ENCODE data around the gene TLR6. TPM values are rescaled to one million over a fixed set of nuclear protein-coding genes. Genes with fewer than 3 reads are reported as not detected.
A peak's percentile ranks its signal among the peaks of the same experiment; 100 is the strongest.
"Not testable (repeated sequence)": the region's sequence is repeated elsewhere in the genome, so short reads cannot be mapped to it uniquely, and the experiment has no call there.

Gene TLR6
- total and polyA plus RNA-seq, 3 experiments from 2014 or later, result 1.2 to 1.3 (median 1.2) TPM

- peaks cover 29 to 44% (median 36%) of the 10 kb centered on the region in 3 donors for H3K4me1 Mint-ChIP-seq
- H3K27ac Mint-ChIP-seq, result peak overlapping the region in 2 of 8 donors; percentile 60 to 95
- CTCF ChIA-PET, result interaction anchor here (1.3 to 2.8 kb wide), 2 partner anchors 23 to 47 kb away, joined by 3 to 15 read pairs; partner anchors contain the start of gene TLR10
- H3K27me3 ChIP-seq (ENCODE audit: insufficient read depth, low read length, poor library complexity, severe bottlenecking); H3K4me3 ChIP-seq (ENCODE audit: low read length); H3K9me3 ChIP-seq (ENCODE audit: low read length); H3K4me1 ChIP-seq (ENCODE audit: insufficient read depth, low read length); POLR2A ChIA-PET; H3K27me3 Mint-ChIP-seq; H3K36me3 ChIP-seq (ENCODE audit: insufficient read depth, low read length); H3K27ac ChIP-seq (ENCODE audit: low read depth, low read length); DNase-seq: not testable (repeated sequence)
- H3K4me3 Mint-ChIP-seq, result peak overlapping the region in 2 of 7 donors; percentile 83 to 87
- H3K36me3 Mint-ChIP-seq, result peaks cover 4 to 26% (median 24%) of the 10 kb centered on the region in 3 donors
- H3K9me3 Mint-ChIP-seq, result peaks cover 13 to 21% (median 18%) of the 10 kb centered on the region in 5 donors
Observed at GRCh38 chr4:38806251-38806650, 50.4 kb downstream of the TLR6 start.

GRCh38 chr4:38805530-38806145 is 51.0 kb downstream of the TLR6 start:
- peak overlapping the region; percentile 31 for H3K4me3 ChIP-seq (ENCODE audit: low read length)
- H3K36me3 ChIP-seq (ENCODE audit: insufficient read depth, low read length), result peaks cover 2% of the 10 kb centered on the region
- peaks cover 8% of the 10 kb centered on the region for H3K4me1 ChIP-seq (ENCODE audit: insufficient read depth, low read length)
- Mint-ChIP-seq H3K4me3 (peak overlapping the region; percentile 81 to 92 (median 87)), H3K9me3 (peaks cover 18 to 27% (median 24%) of the 10 kb centered on the region in 5 donors), H3K27me3 (no peaks in the 10 kb centered on the region), H3K27ac (peak overlapping the region; percentile 36 to 96 (median 89)), H3K4me1 (peaks cover 29 to 44% (median 36%) of the 10 kb centered on the region in 3 donors), H3K36me3 (peaks cover 10 to 32% (median 30%) of the 10 kb centered on the region in 3 donors)
- DNase-seq, result no peak
- no peak overlapping the region for H3K27ac ChIP-seq (ENCODE audit: low read depth, low read length)
- CTCF ChIA-PET, result interaction anchor here (0.6 to 3.9 kb wide), 6 partner anchors 22 to 493 kb away, joined by 3 to 44 read pairs (median 9); partner anchors contain the start of genes TLR10 and TLR6
- POLR2A ChIA-PET, result no interaction called here
- H3K27me3 ChIP-seq (ENCODE audit: insufficient read depth, low read length, poor library complexity, severe bottlenecking), result no peaks in the 10 kb centered on the region
- peaks cover 11% of the 10 kb centered on the region for H3K9me3 ChIP-seq (ENCODE audit: low read length)

- no peaks in the 10 kb centered on the region for H3K27me3 ChIP-seq (ENCODE audit: insufficient read depth, low read length, poor library complexity, severe bottlenecking)
- H3K4me3 Mint-ChIP-seq, result peak within 1 kb of the TSS; percentile 83 to 92 (median 87)
- H3K4me3 ChIP-seq (ENCODE audit: low read length), result peak within 1 kb of the TSS; percentile 61
- H3K27ac ChIP-seq (ENCODE audit: low read depth, low read length), result no peak within 1 kb of the TSS
- peaks cover 11% of the 10 kb centered on the region for H3K36me3 ChIP-seq (ENCODE audit: insufficient read depth, low read length)
- no peaks in the 10 kb centered on the region for H3K27me3 Mint-ChIP-seq
- peaks cover 31 to 44% (median 36%) of the 10 kb centered on the region in 3 donors for H3K4me1 Mint-ChIP-seq
- peak within 1 kb of the TSS; percentile 36 to 96 (median 93) for H3K27ac Mint-ChIP-seq
- H3K36me3 Mint-ChIP-seq, result peaks cover 18 to 40% (median 39%) of the 10 kb centered on the region in 3 donors
- H3K4me1 ChIP-seq (ENCODE audit: insufficient read depth, low read length), result peaks cover 8% of the 10 kb centered on the region
- peaks cover 17% of the 10 kb centered on the region for H3K9me3 ChIP-seq (ENCODE audit: low read length)
- peak in 2 of 5 donors; percentile 47 to 57 for DNase-seq
- CTCF ChIA-PET, result interaction anchor here (0.6 to 3.9 kb wide), 12 partner anchors 9 to 625 kb away, joined by 3 to 44 read pairs (median 4); partner anchors contain the start of genes TLR10 and TLR6
- POLR2A ChIA-PET, result no interaction called here
- H3K9me3 Mint-ChIP-seq, result peaks cover 23 to 36% (median 32%) of the 10 kb centered on the region in 5 donors
Observed at GRCh38 chr4:38804654-38805295, 51.8 kb downstream of the TLR6 start, which contains the start of gene TLR1. Gene TLR1, minus strand, starts transcription at chr4:38804791. Its CDS starts 5,960 bp downstream, at chr4:38798831.

- Mint-ChIP-seq H3K9me3 (peaks cover 23 to 43% (median 40%) of the 10 kb centered on the region in 5 donors), H3K4me1 (peaks cover 31 to 44% (median 36%) of the 10 kb centered on the region in 3 donors), H3K36me3 (peaks cover 22 to 48% (median 46%) of the 10 kb centered on the region in 3 donors), H3K27ac (peak overlapping the region; percentile 5 to 96 (median 93)), H3K27me3 (no peaks in the 10 kb centered on the region), H3K4me3 (peak overlapping the region; percentile 83 to 92 (median 87))
- DNase-seq, result no peak
- H3K27ac ChIP-seq (ENCODE audit: low read depth, low read length), result no peak overlapping the region
- CTCF ChIA-PET, result interaction anchor here (0.7 to 3.9 kb wide), 10 partner anchors 8 to 624 kb away, joined by 3 to 44 read pairs (median 4); partner anchors contain the start of genes TLR10 and TLR6
- H3K27me3 ChIP-seq (ENCODE audit: insufficient read depth, low read length, poor library complexity, severe bottlenecking), result no peaks in the 10 kb centered on the region
- H3K36me3 ChIP-seq (ENCODE audit: insufficient read depth, low read length), result peaks cover 17% of the 10 kb centered on the region
- H3K9me3 ChIP-seq (ENCODE audit: low read length), result peaks cover 17% of the 10 kb centered on the region
- peaks cover 8% of the 10 kb centered on the region for H3K4me1 ChIP-seq (ENCODE audit: insufficient read depth, low read length)
- POLR2A ChIA-PET, result interaction anchor here (1.2 kb wide), 1 partner anchor 22 kb away, joined by 3 read pairs; no protein-coding TSS in a partner anchor
- H3K4me3 ChIP-seq (ENCODE audit: low read length), result peak overlapping the region; percentile 61
Observed at GRCh38 chr4:38803833-38804653, 52.6 kb downstream of the TLR6 start.

- peak overlapping the region in 2 of 8 donors; percentile 44 to 56 for H3K27ac Mint-ChIP-seq
- CTCF ChIA-PET, result interaction anchor here (0.7 to 3.9 kb wide), 3 partner anchors 21 to 71 kb away, joined by 3 to 44 read pairs (median 17); partner anchors contain the start of gene TLR10
- peaks cover 24% of the 10 kb centered on the region for H3K9me3 ChIP-seq (ENCODE audit: low read length)
- H3K9me3 Mint-ChIP-seq, result peaks cover 23 to 53% (median 47%) of the 10 kb centered on the region in 5 donors
- peaks cover 30% of the 10 kb centered on the region for H3K36me3 ChIP-seq (ENCODE audit: insufficient read depth, low read length)
- H3K4me3 ChIP-seq (ENCODE audit: low read length), result no peak overlapping the region
- peaks cover 24 to 61% (median 59%) of the 10 kb centered on the region in 3 donors for H3K36me3 Mint-ChIP-seq
- peaks cover 8% of the 10 kb centered on the region for H3K4me1 ChIP-seq (ENCODE audit: insufficient read depth, low read length)
- peaks cover 31 to 44% (median 36%) of the 10 kb centered on the region in 3 donors for H3K4me1 Mint-ChIP-seq
- H3K27ac ChIP-seq (ENCODE audit: low read depth, low read length), result no peak overlapping the region
- H3K27me3 ChIP-seq (ENCODE audit: insufficient read depth, low read length, poor library complexity, severe bottlenecking), result no peaks in the 10 kb centered on the region
- no peaks in the 10 kb centered on the region for H3K27me3 Mint-ChIP-seq
- DNase-seq, result no peak
- POLR2A ChIA-PET, result interaction anchor here (1.2 kb wide), 1 partner anchor 24 kb away, joined by 3 read pairs; no protein-coding TSS in a partner anchor
- peak overlapping the region in 4 of 7 donors; percentile 38 to 92 (median 86) for H3K4me3 Mint-ChIP-seq
Observed at GRCh38 chr4:38802561-38803355, 53.9 kb downstream of the TLR6 start.

GRCh38 chr4:38800961-38801450 is 55.6 kb downstream of the TLR6 start:
- H3K4me3 Mint-ChIP-seq, result no peak overlapping the region
- no peak for DNase-seq
- Histone ChIP-seq H3K27ac (ENCODE audit: low read depth, low read length) (no peak overlapping the region), H3K36me3 (ENCODE audit: insufficient read depth, low read length) (peaks cover 31% of the 10 kb centered on the region), H3K9me3 (ENCODE audit: low read length) (peaks cover 31% of the 10 kb centered on the region), H3K4me1 (ENCODE audit: insufficient read depth, low read length) (peaks cover 7% of the 10 kb centered on the region), H3K4me3 (ENCODE audit: low read length) (no peak overlapping the region), H3K27me3 (ENCODE audit: insufficient read depth, low read length, poor library complexity, severe bottlenecking) (no peaks in the 10 kb centered on the region)
- peaks cover 28 to 74% (median 67%) of the 10 kb centered on the region in 3 donors for H3K36me3 Mint-ChIP-seq
- no peak overlapping the region for H3K27ac Mint-ChIP-seq
- peaks cover 31 to 40% (median 36%) of the 10 kb centered on the region in 3 donors for H3K4me1 Mint-ChIP-seq
- H3K27me3 Mint-ChIP-seq, result no peaks in the 10 kb centered on the region
- H3K9me3 Mint-ChIP-seq, result peaks cover 31 to 68% (median 62%) of the 10 kb centered on the region in 5 donors
- CTCF ChIA-PET, result interaction anchor here (1.8 to 3.9 kb wide), 3 partner anchors 19 to 621 kb away, joined by 4 to 17 read pairs (median 8); partner anchors contain the start of gene TLR10
- POLR2A ChIA-PET, result no interaction called here
